Pancreas (tissue), 10 donors: ENCODE results near the gene ZNF653. TPM values are rescaled to one million over a fixed set of nuclear protein-coding genes. Genes with fewer than 3 reads are reported as not detected.

Experiments used
- ATAC-seq, 4 donors: fragments of 200-7000 bp; cut with Tn5 transposase; one replicate each; pipeline versions ENCODE4 v1.8.0 to v1.9.1; 2020; ENCODE audit warnings: mild to moderate bottlenecking in 4 of 4, moderate library complexity in 4 of 4
- DNase-seq, 6 donors: peaks; one replicate each; pipeline ENCODE4 v3.0.0-alpha.2; 2020
- FAIRE-seq: peaks from 2 replicates; lab custom pipeline; 2012; peaks lifted over from hg19 to GRCh38; lab: Jason Lieb, UNC
- H3K27ac ChIP-seq, 4 donors: fragments of 200-600 bp; sonication (generic); 1 replicate in 3 of 4; 2 replicates in 1 of 4; pipeline versions ENCODE4 v1.5.0 to v1.8.0; 2020
- H3K27me3 ChIP-seq, 4 donors: fragments of 200-600 bp; one replicate each; pipeline ENCODE4 v1.8.0; 2021
- H3K36me3 ChIP-seq, 3 donors: fragments of 200-600 bp; sonication (generic) in 1 of 3; one replicate each; pipeline versions ENCODE4 v1.5.0 to v1.8.0; 2020 to 2021
- H3K4me1 ChIP-seq, 3 donors: fragments of 200-600 bp; one replicate each; pipeline ENCODE4 v1.8.0; 2021
- H3K4me3 ChIP-seq, 4 donors: fragments of 200-600 bp; sonication (generic) in 2 of 4; one replicate each; pipeline versions ENCODE4 v1.5.0 to v1.8.0; 2020 to 2021
- H3K9me3 ChIP-seq, 4 donors: fragments of 200-600 bp; one replicate each; pipeline ENCODE4 v1.8.0; 2021
- CTCF ChIP-seq, 4 donors: fragments of 200-600 bp; sonication (generic) in 3 of 4; IDR thresholded peaks; one replicate each; pipeline versions ENCODE4 v1.5.0 to v1.8.0; 2021; ENCODE audit warnings: antibody characterized with exemption in 4 of 4
- WGBS, 2 donors: extraction: QIAGEN DNeasy Blood & Tissue Kit; methylation state at CpG; one replicate each; pipeline ENCODE4 v1.1.7; 2013; 5-methylcytosine and 5-hydroxymethylcytosine counted together
- intact Hi-C, 3 donors: fragments of 100-400 bp; cut with DNase I; formaldehyde crosslinking; loops; one replicate each; pipeline versions ENCODE4 v1.11.1 to v1.14.2; 2022
- polyA plus RNA-seq, 2 donors: library from polyadenylated mRNA; stranded (reverse); fragments of 200-250 nt; gene quantifications; one replicate each; pipeline ENCODE4 v1.2.3, GENCODE V29; 2013
- total RNA-seq, 6 donors: library from RNA; stranded (reverse); fragmentation: NEBNext Ultra II Directional in 4 of 6; extraction: Animal tissue kit (Norgen Biotek cat#: 25700) in 4 of 6; gene quantifications; one replicate each; pipeline versions ENCODE4 v1.2.1 to v1.2.4, GENCODE V29; 2021 to 2023
- donor health status: healthy with polysubstance abuse.
- donor health status: DM: no; HTN: no; CAD: no; lungs with moderate emphysema.
- donor health status: DM: no; HTN: no; CAD: no.
- donor health status: control.
- donor health status: control.
- donor health status: Bipolar disorder and iron deficiency.
- donor health status: DM: yes; HTN: yes; CAD: no.
- donor health status: DM: no; HTN: no; CAD: no.
- donor health status: DM: no; HTN: no; CAD: no.
- donor health status: DM: yes; HTN: yes; CAD: no.

Gene ZNF653
- total and polyA plus RNA-seq, 8 donors: 4.5 to 25.6 (median 6.0) TPM

- no peaks in the 10 kb centered on the region for H3K4me1 ChIP-seq
- FAIRE-seq: no peak
- intact Hi-C loops: no loop called here
- no peaks in the 10 kb centered on the region for H3K9me3 ChIP-seq
- WGBS, 2 donors: 84 to 86% methylated on average over 26 of the region's 26 CpGs
- no peaks in the 10 kb centered on the region for H3K27me3 ChIP-seq
- TF ChIP-seq CTCF (IDR thresholded peaks at IDR 0.05): no peak
- H3K27ac ChIP-seq: no peak overlapping the region
- H3K36me3 ChIP-seq: peaks cover 0 to 11% (median 0%) of the 10 kb centered on the region in 3 donors
- peak; percentile 22 to 48 (median 46) for ATAC-seq
- no peak overlapping the region for H3K4me3 ChIP-seq
- no peak for DNase-seq
Measured at GRCh38 chr19:11551603-11552235, 46.1 kb upstream of the ZNF653 start.

- no peaks in the 10 kb centered on the region for H3K27me3 ChIP-seq
- ATAC-seq (no peak), DNase-seq (no peak), FAIRE-seq (no peak)
- H3K27ac ChIP-seq: no peak overlapping the region
- WGBS, 2 donors: 82 to 84% methylated on average over 8 of the region's 8 CpGs
- peaks cover 0 to 11% (median 0%) of the 10 kb centered on the region in 3 donors for H3K36me3 ChIP-seq
- intact Hi-C loops: no loop called here
- no peaks in the 10 kb centered on the region for H3K4me1 ChIP-seq
- H3K9me3 ChIP-seq: no peaks in the 10 kb centered on the region
- H3K4me3 ChIP-seq: no peak overlapping the region
- TF ChIP-seq CTCF (IDR thresholded peaks at IDR 0.05): no peak
Measured at GRCh38 chr19:11550265-11550664, 44.6 kb upstream of the ZNF653 start.

- Histone ChIP-seq H3K9me3 (no peaks in the 10 kb centered on the region), H3K36me3 (peaks cover 0 to 9% (median 0%) of the 10 kb centered on the region in 3 donors), H3K4me3 (no peak overlapping the region), H3K27me3 (no peaks in the 10 kb centered on the region), H3K4me1 (no peaks in the 10 kb centered on the region), H3K27ac (no peak overlapping the region)
- FAIRE-seq (no peak), DNase-seq (peak in 1 of 6 donors; percentile 57), ATAC-seq (no peak)
- TF ChIP-seq CTCF (IDR thresholded peaks at IDR 0.05): no peak
- intact Hi-C loops: no loop called here
- 78 to 82% methylated on average over 20 to 24 of the region's 24 CpGs for WGBS, 2 donors
Measured at GRCh38 chr19:11549386-11549953, 43.8 kb upstream of the ZNF653 start.

- DNase-seq (no peak), ATAC-seq (no peak), FAIRE-seq (no peak)
- TF ChIP-seq CTCF (IDR thresholded peaks at IDR 0.05): no peak
- Histone ChIP-seq H3K4me1 (no peaks in the 10 kb centered on the region), H3K27me3 (no peaks in the 10 kb centered on the region), H3K36me3 (no peaks in the 10 kb centered on the region), H3K9me3 (no peaks in the 10 kb centered on the region), H3K27ac (no peak overlapping the region), H3K4me3 (no peak overlapping the region)
- intact Hi-C loops: no loop called here
- 74 to 82% methylated on average over 14 of the region's 14 CpGs for WGBS, 2 donors
Measured at GRCh38 chr19:11547929-11548700, 42.5 kb upstream of the ZNF653 start.
